NCI-H345 treated with DMSO at 0.1 percent for 48 hours (cell line): ENCODE results near the gene LMOD2.

Experiments used
- DNase-seq: peaks from one replicate; lab custom pipeline; 2025; ENCODE audit not compliant: unreplicated experiment; lab: John Stamatoyannopoulos, UW

Gene LMOD2

DNA sequence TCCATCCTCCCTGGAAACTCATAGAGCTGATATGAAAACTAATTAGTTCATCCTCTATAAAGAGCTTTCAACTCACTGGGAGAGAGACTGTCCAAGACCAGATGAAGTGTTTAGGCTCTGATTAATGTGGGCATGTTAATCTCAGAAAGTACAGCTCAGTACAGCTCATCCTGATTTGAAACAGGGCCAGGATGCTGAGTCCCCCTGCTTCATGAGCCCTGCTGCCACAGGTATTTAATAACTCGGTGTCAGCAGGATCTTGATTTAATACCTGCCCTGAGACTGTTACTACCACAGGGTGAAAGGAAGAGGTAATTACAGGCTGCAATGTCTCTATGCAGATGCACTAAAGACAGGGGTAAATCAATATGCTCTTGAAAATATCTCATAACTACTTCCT is 10.8 kb downstream of the LMOD2 start:
- no peak for DNase-seq

DNA sequence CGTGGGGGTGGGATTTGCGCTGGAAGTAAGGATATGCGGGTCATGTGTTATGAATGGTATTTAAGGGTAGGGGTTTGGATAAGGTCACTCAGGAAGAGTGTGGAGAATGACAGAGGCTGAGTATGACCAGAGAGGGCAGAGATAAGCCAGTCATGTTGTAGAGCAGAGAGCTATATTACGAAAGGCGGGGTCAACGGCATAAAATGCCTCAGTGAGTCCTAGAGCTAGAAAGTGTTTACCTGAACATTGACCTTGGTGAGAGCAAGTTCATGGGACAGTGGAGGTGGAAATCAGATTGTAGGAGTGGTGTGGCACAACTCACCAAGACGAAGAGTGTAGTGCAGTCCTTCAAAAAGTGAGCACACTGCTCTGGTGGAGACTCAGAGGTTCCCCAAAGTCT is 13.8 kb downstream of the LMOD2 start:
- DNase-seq: no peak

DNA sequence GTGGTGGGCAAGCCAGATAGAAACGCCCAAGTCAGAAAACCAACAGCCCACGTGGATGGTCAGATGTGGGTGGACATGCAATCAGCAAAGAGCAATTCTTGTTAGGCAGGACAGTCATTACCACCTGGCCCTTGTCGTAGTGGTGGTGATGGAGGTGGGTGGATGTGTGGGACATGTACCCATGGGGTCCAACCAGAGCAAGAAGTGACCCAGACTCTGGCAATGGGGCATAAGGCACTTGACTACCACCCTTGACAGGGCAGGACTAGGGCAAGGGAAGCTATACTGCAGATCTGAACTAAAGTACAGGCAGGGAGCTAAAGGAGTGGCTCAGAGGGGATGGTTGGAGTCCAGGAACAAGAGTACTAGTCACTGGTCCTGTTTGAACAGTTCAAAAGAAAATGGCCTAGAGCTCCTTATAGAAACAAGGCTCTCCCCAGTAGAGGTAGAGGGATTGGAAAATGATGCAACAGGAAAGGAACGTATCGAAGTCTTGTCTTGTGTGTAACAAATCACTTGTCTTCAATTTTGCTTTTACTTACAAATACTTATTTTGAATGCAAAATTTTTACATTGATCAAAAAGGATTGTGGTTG is 17.6 kb downstream of the LMOD2 start:
- no peak for DNase-seq

DNA sequence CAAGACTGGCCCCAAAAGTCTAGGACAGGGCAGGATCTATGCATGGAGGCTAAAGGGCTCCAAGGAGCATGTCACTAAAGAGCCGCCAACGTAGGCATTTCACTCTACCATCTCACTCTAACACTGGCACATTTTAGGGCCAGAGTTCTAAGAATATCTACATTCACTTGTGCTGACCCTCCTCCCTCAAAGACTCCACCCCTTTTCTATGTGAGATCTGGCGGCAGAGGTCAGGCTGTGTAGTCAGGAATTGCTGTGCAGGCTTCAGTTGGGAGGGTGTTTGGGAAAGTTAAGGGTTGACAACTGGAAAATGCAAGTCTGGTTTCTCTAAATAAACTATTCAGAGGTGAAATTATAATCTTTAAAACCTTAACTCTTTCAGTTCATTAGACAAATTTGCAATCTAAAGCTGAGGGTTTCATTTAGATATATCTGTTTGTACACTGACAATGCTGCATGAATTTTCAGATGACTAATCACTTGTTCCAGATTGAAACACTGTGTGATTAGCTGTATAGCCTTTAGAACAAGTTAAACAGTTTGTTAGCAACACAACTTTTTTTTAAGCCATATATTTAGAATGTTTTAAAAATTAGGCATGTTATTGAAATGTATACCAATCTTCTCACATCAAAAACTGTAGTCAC is 18.2 kb downstream of the LMOD2 start:
- DNase-seq: no peak

DNA sequence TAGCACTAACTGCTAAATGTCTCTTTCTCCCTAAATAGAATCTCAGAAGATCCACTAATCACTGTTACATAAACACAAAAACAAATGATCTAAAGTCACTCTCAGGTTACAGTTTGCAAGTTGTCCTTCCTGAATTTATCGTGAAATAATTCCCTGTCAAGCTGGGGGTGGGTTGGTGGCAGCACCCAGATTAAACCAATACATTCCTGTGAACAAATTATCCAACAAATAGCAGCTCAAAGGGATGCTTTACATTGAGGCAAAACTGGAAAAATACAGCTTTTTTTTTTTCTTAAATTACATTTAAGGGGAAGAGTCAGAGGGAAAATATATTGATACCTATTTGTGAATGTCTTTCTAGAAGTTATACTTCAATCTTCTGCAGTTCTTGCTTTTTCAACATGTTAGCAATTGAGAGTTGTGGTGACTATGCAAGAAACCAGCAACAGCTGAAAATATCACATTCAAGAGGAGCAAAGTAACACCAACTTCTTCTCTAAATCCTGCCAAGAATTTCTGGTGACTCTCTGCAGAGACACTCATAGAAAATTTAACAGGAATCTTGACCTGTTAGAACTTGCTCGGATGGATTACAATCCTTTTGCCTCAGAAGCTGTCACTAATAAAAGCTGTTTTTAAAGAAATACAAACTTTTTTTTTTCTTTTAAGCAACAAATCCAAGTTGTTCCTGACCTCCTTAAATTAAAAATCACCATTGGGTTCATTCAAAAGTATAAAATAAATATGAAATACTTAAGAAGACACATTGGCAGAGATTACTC is 18.9 kb downstream of the LMOD2 start:
- DNase-seq: no peak

DNA sequence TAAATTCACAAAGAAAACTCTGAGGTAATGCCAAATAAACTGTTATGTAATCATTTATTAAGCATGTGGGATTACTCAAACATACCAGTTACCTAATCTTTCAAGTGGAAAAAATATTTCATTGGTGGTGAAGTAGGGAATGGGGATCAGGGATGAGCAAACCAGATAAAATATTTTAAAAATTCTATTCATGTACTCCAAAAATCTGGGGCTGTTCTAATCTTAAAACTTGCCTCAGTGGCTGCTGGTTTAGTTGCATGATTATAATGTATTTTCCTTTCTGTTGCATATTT is 19.5 kb downstream of the LMOD2 start:
- no peak for DNase-seq

DNA sequence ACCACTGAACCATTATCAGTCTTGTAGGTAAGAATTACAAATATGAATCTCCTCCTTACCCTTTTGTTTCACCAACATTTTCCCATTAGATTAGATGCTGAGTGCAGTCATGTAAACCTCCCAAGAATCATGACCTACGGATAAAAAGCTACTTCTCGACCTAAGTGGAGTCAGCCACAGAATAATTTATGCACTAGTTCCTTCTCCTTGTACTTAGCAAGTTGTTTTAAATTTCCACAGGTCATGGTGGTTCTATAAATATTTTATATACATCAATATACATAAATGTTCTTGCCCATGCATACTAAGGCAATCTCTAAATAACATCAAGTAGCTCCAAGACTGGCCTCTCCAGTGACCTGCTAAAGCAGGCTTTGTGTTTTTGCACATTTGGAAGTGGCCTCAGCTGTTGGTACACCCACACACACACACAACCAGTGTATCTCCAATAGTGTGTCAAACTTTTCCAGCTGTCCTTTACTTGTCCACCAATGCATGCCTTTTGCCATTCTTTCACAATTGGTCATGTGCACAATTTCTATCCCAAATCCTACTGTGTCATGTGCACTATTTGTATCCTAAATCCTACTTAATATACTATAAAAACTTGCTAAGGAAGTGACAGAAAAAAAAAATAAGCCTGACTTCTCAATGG is 21.5 kb downstream of the LMOD2 start:
- DNase-seq: no peak

DNA sequence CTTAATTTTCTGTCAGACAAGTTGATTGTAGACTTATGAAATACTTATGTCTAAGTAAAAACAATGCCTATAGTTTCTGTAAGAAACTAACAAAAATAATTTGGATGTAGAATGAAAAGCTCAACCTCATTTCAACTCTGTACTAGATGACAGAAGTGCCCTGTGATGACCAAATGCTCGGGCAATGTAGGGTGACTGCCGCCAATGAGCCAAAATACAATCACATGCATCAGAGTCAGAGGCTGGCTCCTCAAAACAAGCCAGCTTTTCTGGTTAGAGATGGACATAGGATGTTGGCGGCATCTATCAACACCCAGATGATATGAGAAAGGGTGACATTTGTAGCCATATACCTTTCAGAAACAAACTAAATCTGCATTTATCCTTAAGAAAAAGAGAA is 23.9 kb downstream of the LMOD2 start:
- DNase-seq: no peak

DNA sequence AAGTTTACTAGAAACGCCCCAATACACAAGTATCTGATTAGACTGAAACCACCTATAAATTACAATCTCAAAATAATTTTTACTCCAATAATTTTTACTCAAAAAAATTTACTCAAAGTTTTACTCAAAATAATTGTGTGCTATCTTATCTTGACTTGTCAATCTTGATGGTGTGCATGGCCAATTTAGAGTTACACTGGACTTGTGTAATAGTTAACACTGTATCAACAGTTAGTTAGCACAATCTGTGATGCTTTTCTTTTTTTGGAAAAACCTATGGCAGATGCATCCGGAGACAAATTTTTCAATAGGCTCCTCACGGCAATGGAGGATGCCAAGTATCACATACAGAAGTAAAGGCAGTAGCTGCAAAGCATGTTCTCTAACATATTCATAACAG is 24.9 kb downstream of the LMOD2 start:
- DNase-seq: no peak

DNA sequence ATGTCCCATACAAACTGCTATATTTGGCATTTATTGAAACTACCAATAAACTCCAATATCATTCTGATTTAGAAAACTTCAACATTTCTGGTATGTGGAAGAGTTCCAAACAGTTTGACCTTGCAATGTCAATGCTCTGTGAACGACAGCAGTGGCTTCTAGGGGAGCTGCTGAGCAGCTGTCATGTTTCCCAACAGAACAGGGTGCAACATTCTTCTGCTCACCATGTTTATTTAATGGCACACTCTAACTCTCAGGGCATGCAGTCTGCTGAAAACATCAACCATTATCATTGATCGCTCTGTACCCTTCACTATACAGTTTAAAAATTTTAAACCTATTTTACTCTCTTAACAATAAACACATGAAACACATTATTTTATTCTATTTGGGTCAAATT is 25.9 kb downstream of the LMOD2 start:
- no peak for DNase-seq

DNA sequence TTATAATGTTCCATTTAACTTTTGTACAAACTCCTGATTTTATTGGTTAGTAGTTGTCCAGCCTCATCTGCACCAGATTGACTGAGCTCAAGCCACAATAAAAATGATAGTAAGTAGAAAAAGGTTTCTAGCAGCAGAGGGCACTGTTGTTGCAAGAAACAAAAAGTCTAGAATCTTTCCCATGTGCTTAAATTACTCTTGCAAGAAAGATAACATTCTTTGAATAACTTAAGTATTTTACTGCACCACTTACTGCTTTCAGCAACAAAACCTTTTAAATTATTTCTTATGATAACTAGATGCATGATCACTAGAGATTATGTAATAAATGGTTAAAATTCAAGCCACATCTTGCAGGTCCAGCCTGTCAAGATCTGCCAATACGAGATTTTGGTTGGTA is 27.0 kb downstream of the LMOD2 start:
- peak; percentile 34 for DNase-seq

DNA sequence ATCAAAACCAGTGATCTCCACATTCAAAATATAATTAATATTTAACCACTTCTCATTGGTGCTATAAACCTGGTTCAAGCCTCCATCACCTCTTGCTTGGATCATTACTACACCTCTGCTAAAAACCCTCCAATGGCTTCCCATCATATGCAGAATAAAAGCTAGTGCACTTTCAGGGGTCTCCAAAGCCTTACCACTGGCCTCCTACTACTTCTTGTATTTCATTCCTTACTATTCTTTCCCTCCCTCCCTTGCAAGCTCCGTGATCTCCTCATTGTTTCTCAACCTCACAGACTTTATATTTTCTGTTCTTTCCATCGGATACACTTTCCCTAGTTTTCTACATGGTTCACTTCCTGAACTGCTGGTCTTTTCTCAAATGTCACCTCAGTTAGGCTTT is 31.5 kb downstream of the LMOD2 start:
- DNase-seq: no peak

DNA sequence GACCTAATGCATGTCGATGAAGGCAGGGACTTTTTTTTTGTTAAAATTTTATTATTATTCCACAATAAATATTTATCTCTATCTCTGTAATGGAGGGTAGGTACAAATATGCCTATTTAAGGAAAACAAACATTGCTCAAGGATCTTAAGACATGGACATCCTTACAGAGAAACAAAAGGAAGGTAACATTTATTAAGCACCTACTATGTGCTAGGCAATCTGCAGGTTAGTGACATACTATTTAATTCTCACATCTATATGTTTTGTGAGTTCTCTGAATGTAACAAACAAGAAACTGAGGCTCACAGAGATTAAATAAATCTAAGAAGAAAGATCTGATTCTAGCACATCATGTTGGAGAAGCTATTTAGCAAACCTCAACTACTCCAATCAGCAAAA is 32.1 kb downstream of the LMOD2 start:
- DNase-seq: no peak

DNA sequence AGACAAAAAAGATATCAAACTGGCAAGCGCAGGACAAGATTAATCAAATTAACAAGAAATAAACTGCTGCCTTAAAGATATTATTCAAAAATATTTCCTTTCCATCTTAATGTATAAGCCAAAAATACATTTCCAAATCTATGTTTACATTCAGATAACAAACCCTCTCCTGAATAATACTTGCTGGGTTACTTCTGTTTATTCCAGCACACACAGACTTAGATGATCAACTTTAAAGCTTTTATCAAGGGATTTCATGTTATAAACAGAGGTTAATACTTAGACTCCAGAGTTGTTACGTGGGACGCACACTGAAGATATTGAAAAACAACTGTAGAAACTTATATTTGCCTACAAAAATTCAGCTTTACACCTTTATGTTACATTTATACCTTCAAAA is 33.6 kb downstream of the LMOD2 start:
- DNase-seq: no peak

DNA sequence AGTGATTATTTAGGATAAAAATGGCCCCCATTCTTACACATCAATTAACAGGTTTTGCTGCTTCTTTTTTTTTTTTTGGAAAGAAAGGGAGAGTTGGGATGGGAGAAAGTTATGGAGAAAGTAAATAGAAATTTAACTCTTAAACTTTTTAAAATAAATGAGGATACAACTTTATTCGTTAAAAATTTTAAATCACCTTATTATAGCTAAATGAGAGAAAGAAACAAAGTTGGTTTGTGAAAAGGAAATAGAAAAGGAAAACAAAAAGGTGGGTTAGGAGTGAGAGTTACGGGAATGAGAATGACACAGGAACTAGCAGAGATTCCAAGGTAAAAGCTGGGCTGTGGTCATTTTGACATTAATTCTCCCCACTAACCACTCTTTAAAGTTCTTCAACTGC is 34.9 kb downstream of the LMOD2 start:
- no peak for DNase-seq

DNA sequence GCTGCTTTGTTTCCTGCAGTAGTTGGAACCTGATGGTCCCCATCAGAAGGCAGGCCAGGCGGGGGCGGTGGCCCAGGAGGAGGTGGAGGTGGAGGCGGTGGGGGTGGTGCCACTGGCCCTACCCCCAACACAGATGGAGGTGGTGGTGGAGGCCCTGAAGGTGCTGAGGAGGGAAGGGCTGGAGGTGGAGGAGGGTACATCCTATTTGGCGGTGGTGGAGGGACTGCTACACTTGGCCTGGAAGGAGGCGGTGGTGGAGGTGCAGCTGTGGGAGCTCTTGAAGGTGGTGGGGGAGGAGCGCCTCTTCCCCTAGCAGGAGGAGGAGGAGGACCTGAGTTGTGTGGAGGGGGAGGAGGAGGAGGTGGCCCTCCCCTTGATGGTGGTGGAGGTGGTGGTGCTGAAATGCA is 36.8 kb downstream of the LMOD2 start:
- DNase-seq: no peak

DNA sequence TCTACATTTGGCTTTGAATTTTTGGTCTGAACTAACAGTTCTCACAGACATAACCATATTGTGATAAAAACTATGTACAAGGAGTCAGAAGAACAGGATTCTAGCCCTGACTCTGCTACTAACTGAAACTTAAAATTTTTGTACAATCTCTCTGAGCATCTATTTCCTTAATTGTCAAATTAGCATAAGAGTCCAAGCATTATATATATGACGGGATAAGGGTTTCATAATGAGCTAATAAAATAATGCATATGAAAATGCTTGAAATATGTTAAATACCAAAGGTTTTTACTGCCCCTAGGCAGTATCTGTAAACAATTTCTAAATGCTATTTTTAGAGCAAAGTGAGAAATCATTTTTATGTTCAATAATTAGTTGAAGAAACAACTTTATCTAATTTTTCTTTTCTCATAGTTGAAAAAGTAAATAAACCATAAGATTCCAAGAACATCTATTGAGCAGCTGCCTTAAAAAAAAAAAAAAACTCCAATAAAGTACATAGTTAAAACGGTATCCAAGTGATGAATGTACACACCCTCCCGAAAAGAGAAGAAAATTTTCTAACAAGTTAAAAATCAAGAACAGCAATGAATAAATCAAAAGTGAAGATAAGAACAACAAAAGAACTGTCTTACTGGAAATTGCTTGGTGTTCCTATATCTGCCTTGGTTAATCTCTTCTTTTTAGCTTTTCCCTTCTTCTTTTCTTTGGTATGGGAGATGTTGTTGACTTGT is 40.4 kb downstream of the LMOD2 start:
- no peak for DNase-seq

DNA sequence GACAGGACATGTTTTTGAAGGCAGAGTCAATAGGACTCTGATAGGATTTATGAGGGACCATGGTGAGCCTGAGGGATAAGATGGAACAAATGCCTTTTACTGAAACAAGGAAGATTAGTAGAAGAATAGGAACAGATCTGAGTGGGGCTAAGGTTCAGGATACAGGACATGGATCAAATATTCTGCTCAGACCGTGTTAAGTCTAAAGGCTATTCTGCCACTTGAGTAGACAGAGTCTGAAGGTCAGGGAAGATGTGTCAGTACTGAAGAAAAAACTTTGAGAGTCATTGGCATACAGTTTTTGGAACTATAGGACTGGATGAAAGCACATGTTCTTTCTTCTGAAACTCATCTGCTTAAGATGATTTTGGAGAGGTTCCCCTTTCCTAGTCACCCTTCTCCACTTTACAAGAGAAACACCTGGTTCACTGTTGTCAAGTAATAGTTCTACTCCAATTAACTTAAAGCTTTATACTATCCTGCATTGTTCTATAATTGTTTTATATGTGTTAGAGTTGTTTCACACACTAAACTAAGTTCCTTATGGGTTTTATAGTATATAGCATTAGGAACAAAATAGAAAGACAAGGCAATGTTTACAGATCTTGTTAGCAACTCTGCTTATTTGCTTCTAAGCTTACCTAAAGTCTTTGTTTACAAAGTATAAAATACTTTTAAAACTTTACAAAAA is 49.7 kb downstream of the LMOD2 start:
- DNase-seq: no peak

DNA sequence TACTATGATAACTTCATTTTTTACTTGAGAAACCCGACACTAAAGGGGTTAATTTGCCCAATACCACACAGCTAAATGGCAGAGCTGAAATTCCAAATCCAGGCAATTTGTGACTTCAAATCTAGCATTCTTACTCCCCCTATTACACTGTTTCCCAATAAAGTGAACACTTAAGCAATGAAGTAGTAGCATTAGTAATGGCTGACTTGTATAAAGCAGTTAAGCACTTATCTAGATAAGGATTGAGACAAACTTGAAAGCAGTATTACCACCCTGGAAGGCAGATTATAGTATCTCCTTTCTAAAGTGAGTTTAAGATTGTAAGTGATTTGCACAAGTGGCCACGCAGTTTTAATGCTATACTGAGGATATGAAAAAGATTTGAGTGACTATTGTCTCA is 53.9 kb downstream of the LMOD2 start:
- DNase-seq: no peak

DNA sequence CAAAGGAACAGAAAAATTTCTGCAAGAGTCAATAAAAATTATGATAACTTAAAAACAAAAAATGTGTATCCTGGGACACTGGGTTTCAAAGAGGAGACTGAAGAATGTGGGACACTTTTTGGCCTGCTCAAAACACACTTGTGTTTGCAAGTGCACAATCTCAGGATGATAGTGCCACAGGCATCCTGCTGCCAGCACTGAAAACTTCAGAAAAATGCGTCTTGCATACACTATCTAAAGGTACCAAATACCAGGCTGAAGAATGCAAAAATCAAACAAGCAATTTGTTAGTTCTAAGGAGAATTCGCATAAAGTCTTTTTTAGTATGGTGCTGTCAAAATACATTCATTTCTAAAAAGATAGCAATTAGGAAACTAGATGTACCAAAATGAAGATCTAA is 55.0 kb downstream of the LMOD2 start:
- no peak for DNase-seq

DNA sequence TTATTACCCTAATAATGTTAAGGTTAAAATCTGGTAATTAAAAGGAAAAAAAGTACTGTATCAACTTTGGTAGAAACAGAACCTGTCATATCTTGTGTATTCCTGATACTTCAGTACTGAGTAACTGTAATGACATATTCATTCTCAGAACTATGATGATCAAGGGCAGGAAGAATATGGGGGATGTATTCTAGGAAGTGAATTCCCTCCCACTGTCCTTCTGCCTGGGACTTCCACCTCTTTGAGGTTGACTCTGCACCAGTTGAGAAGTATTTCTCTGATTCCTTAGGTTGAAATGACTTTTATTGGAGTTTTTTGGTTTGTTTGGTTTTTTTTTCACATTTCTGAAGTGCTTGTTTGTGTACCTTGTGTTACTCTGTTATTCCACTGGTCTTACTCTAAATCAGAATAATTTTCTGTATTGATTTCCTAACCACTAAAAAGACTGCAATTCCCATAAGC is 56.2 kb downstream of the LMOD2 start:
- DNase-seq: no peak
